Osteocyte (in vitro differentiated cells): ENCODE data around the gene MSTN. TPM values are rescaled to one million over a fixed set of nuclear protein-coding genes. Genes with fewer than 3 reads are reported as not detected.

ENCODE experiments used
- DNase-seq: peaks from one replicate; pipeline ENCODE4 v3.0.0; 2021; ENCODE audit warnings: mixed read lengths; ENCODE audit not compliant: unreplicated experiment; ENCODE audit errors: extremely low spot score
- H3K27ac Mint-ChIP-seq: one replicate; pipeline ENCODE4 v1.8.0; 2021; ENCODE audit warnings: mild to moderate bottlenecking, mixed read lengths; ENCODE audit not compliant: unreplicated experiment
- H3K27me3 Mint-ChIP-seq: one replicate; pipeline ENCODE4 v1.8.0; 2021; ENCODE audit warnings: mixed read lengths; ENCODE audit not compliant: unreplicated experiment
- H3K36me3 Mint-ChIP-seq: one replicate; pipeline ENCODE4 v1.8.0; 2021; ENCODE audit warnings: mixed read lengths; ENCODE audit not compliant: unreplicated experiment
- H3K4me1 Mint-ChIP-seq: one replicate; pipeline ENCODE4 v1.8.0; 2021; ENCODE audit warnings: mixed read lengths; ENCODE audit not compliant: unreplicated experiment
- H3K4me3 Mint-ChIP-seq: one replicate; pipeline ENCODE4 v1.8.0; 2021; ENCODE audit warnings: mild to moderate bottlenecking, moderate library complexity, mixed read lengths; ENCODE audit not compliant: unreplicated experiment
- H3K9me3 Mint-ChIP-seq: one replicate; pipeline ENCODE4 v1.8.0; 2021; ENCODE audit warnings: mixed read lengths; ENCODE audit not compliant: unreplicated experiment
- total RNA-seq: library from RNA; stranded (reverse); gene quantifications from 2 replicates; pipeline ENCODE4 v1.2.1, GENCODE V29; 2021
- TF ChIP-seq, protein P1 (sequence below): fragments of 200-600 bp; sonication (generic); IDR thresholded peaks from 2 replicates; pipeline ENCODE4 v1.5.0; 2021; ENCODE audit warnings: antibody characterized with exemption, mild to moderate bottlenecking, moderate library complexity

Gene MSTN
- total RNA-seq, 1 donor from 2014 or later, result 0.89 TPM

DNA sequence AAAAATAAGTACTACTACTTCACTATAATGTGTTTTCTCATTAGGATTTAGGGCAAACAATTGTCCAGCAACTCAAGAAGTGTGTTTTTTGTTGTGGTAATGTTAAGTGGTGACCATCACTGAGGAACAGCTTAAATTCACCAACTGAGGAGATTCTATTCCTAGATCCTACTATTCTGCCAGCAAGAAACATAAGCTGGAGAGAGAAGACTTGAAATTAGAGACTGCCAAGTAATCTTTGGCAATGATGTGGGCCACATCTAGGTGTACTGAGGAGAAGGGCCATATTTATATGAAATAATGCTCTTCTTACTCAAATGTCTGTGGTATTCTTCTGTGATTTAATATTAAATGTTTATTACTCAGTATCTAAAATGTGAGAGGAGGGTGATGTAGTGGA, 44.3 kb upstream of the MSTN start:
- Mint-ChIP-seq H3K36me3 (peaks cover 3% of the 10 kb centered on the region), H3K4me1 (peaks cover 26% of the 10 kb centered on the region), H3K27ac (no peak overlapping the region), H3K27me3 (no peaks in the 10 kb centered on the region), H3K4me3 (no peak overlapping the region), H3K9me3 (peaks cover 16% of the 10 kb centered on the region)
- no peak for DNase-seq
- TF ChIP-seq, protein P1, sequence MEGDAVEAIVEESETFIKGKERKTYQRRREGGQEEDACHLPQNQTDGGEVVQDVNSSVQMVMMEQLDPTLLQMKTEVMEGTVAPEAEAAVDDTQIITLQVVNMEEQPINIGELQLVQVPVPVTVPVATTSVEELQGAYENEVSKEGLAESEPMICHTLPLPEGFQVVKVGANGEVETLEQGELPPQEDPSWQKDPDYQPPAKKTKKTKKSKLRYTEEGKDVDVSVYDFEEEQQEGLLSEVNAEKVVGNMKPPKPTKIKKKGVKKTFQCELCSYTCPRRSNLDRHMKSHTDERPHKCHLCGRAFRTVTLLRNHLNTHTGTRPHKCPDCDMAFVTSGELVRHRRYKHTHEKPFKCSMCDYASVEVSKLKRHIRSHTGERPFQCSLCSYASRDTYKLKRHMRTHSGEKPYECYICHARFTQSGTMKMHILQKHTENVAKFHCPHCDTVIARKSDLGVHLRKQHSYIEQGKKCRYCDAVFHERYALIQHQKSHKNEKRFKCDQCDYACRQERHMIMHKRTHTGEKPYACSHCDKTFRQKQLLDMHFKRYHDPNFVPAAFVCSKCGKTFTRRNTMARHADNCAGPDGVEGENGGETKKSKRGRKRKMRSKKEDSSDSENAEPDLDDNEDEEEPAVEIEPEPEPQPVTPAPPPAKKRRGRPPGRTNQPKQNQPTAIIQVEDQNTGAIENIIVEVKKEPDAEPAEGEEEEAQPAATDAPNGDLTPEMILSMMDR, result no peak

DNA sequence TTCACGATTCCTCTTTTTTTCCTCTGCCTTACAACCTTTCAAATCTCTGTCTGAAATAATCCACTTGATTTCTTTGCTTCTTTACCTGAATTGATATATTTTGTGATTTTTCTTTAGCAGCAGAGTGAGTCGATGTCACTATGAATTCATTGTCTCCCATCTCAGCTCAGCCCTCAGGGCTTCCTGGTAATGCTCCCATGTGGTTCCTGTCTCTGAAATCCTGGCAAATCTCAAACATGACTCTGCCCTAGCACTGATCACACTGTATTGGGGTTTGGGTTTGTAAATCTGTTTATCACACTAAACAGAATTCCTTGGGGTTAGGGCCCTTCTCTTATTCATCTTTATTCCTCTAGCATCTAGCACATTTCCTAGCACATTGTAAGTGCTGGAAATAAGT, 43.0 kb upstream of the MSTN start:
- no peaks in the 10 kb centered on the region for H3K27me3 Mint-ChIP-seq
- H3K27ac Mint-ChIP-seq, result no peak overlapping the region
- peaks cover 19% of the 10 kb centered on the region for H3K4me1 Mint-ChIP-seq
- peaks cover 18% of the 10 kb centered on the region for H3K9me3 Mint-ChIP-seq
- DNase-seq, result no peak
- TF ChIP-seq, protein P1, result no peak
- H3K4me3 Mint-ChIP-seq, result no peak overlapping the region
- H3K36me3 Mint-ChIP-seq, result peaks cover 7% of the 10 kb centered on the region

DNA sequence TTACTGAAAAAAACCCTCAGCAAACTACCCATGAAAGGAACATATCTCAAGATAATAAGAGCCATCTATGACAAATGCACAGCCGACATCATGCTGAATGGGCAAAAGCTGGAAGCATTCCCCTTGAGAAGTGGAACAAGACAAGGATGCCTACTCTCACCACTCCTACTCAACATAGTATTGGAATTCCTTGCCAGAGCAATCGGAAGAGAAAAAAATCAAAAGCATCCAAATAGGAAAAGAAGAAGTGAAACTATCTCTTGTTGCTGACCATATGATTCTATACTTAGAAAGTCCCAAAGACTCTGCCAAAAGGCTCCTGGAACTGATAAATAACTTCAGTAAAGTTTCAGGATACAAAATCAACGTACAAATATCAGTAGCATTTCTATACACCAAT, 40.6 kb upstream of the MSTN start:
- no peak for DNase-seq
- H3K27me3 Mint-ChIP-seq, result no peaks in the 10 kb centered on the region
- H3K4me1 Mint-ChIP-seq, result peaks cover 4% of the 10 kb centered on the region
- H3K9me3 Mint-ChIP-seq, result peaks cover 25% of the 10 kb centered on the region
- no peak overlapping the region for H3K4me3 Mint-ChIP-seq
- H3K27ac Mint-ChIP-seq, result no peak overlapping the region
- TF ChIP-seq, protein P1, result no peak
- peaks cover 9% of the 10 kb centered on the region for H3K36me3 Mint-ChIP-seq

DNA sequence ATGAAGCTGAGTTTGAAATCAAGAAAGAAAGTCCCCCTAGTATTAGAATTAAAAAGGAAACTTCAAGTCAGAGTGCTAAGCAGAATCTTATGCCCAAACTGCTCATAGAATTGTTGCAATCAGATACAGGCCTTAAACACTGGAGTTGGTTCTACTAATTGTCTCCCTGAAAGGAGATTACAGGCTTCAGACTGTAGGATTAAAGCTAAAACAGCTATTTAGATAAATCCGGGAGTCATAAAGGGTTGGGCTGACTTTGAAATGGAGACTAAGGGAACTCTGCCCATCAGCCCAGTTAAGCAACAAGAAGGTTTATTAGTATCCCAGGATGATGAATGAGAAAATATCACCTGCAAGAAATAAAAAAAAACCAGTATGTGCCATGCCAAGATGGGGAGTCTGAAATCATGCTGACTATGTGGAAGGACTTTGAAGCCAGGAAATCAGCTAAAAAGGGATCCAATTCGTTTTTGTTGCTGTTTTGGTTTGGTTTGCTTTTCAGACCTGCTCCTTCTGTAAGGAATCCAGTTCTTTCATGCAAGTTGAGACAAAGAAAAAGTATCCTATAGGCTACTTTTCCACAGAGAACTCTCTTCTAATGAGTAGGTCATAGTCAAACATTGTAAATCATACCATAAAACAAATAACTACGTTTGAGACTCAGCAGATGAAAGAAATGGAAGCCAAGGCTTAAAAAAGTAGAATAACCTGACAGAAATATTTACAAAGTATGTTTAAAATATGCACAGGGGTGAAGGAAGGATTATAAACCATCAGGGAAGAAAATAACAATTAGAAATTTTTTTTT, 37.6 kb upstream of the MSTN start:
- Mint-ChIP-seq H3K27me3 (no peaks in the 10 kb centered on the region), H3K27ac (no peak overlapping the region), H3K4me3 (no peak overlapping the region), H3K9me3 (peaks cover 25% of the 10 kb centered on the region), H3K36me3 (peaks cover 9% of the 10 kb centered on the region), H3K4me1 (no peaks in the 10 kb centered on the region)
- no peak for DNase-seq
- TF ChIP-seq, protein P1, result no peak

DNA sequence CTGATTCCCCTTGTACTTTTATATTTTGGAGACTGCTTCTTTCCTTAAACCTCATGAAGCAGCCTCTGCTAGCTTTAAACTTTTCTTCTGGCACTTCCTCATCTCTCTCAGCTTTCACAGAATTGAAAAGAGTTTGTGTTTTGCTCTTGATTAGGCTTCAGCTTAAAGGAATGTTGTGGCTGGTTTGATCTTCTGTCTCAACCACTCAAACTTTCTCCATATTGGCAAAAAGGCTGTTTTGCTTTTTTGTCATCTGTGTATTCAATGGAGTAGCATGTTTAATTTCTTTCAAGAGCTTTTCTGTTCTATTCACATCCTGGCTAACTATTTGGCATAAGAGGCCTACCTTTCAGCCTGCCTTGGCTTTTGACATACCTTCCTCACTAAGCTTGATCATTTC, 36.3 kb upstream of the MSTN start:
- no peaks in the 10 kb centered on the region for H3K4me1 Mint-ChIP-seq
- no peak overlapping the region for H3K4me3 Mint-ChIP-seq
- H3K27ac Mint-ChIP-seq, result no peak overlapping the region
- DNase-seq, result no peak
- TF ChIP-seq, protein P1, result no peak
- H3K36me3 Mint-ChIP-seq, result peaks cover 9% of the 10 kb centered on the region
- no peaks in the 10 kb centered on the region for H3K27me3 Mint-ChIP-seq
- H3K9me3 Mint-ChIP-seq, result peaks cover 25% of the 10 kb centered on the region
